Endometrial microvascular endothelial cells (primary cell): ENCODE measurements around the gene KLHL6. TPM values are rescaled to one million over a fixed set of nuclear protein-coding genes. Genes with fewer than 3 reads are reported as not detected.
"Not testable (repeated sequence)": the region's sequence is repeated elsewhere in the genome, so short reads cannot be mapped to it uniquely, and the experiment has no call there.

ENCODE experiments used
- in situ Hi-C: cut with HindIII; loops from 2 replicates; pipeline ENCODE4 v1.10.0; 2017; ENCODE audit warnings: low sequenced_read_pairs, low pct_unique_long_range_greater_than_20kb; ENCODE audit errors: inconsistent ontology term
- total RNA-seq: library from RNA; depleted of rRNA; stranded (reverse); fragments of >200 nt; gene quantifications from one replicate; pipeline ENCODE4 v1.2.3, GENCODE V29; 2015; ENCODE audit errors: inconsistent ontology term

KLHL6 gene
- total RNA-seq, 1 donor from 2014 or later: 6.5 TPM

GRCh38 chr3:183473969-183474368 is 81.5 kb downstream of the KLHL6 start:
- in situ Hi-C loops: no loop called here

- in situ Hi-C loops: no loop called here
Observed at GRCh38 chr3:183472155-183472554, 83.4 kb downstream of the KLHL6 start.

GRCh38 chr3:183468424-183468823 is 87.1 kb downstream of the KLHL6 start:
- in situ Hi-C loops: no loop called here

- in situ Hi-C loops: no loop called here
Observed at GRCh38 chr3:183466575-183466974, 88.9 kb downstream of the KLHL6 start.

- in situ Hi-C loops: not testable (repeated sequence)
Observed at GRCh38 chr3:183465710-183466109, 89.8 kb downstream of the KLHL6 start.

- in situ Hi-C loops: no loop called here
Observed at GRCh38 chr3:183464480-183464879, 91.0 kb downstream of the KLHL6 start.

GRCh38 chr3:183460081-183461055 is 95.1 kb downstream of the KLHL6 start:
- in situ Hi-C loops: no loop called here

- in situ Hi-C loops: no loop called here
Observed at GRCh38 chr3:183455089-183455488, 100.4 kb downstream of the KLHL6 start.

GRCh38 chr3:183454064-183454463 is 101.4 kb downstream of the KLHL6 start:
- in situ Hi-C loops: no loop called here

- in situ Hi-C loops: no loop called here
Observed at GRCh38 chr3:183449791-183450190, 105.7 kb downstream of the KLHL6 start.

- in situ Hi-C loops: no loop called here
Observed at GRCh38 chr3:183449391-183449790, 106.1 kb downstream of the KLHL6 start.

- in situ Hi-C loops: no loop called here
Observed at GRCh38 chr3:183448369-183449128, 107.0 kb downstream of the KLHL6 start.

- in situ Hi-C loops: no loop called here
Observed at GRCh38 chr3:183447206-183448001, 108.1 kb downstream of the KLHL6 start.

GRCh38 chr3:183446838-183447205 is 108.7 kb downstream of the KLHL6 start:
- in situ Hi-C loops: no loop called here

- in situ Hi-C loops: no loop called here
Observed at GRCh38 chr3:183444748-183445147, 110.8 kb downstream of the KLHL6 start.

GRCh38 chr3:183443395-183444385 is 111.8 kb downstream of the KLHL6 start:
- in situ Hi-C loops: no loop called here

GRCh38 chr3:183442994-183443393 is 112.5 kb downstream of the KLHL6 start:
- in situ Hi-C loops: no loop called here

GRCh38 chr3:183440521-183440920 is 115.0 kb downstream of the KLHL6 start:
- in situ Hi-C loops: not testable (repeated sequence)
